ENCODE measurements around the gene FRMD4B. TPM values are rescaled to one million over a fixed set of nuclear protein-coding genes. Genes with fewer than 3 reads are reported as not detected.

FRMD4B gene
- total RNA-seq = 1.1 and 4.0 TPM in 2 replicates

DNA sequence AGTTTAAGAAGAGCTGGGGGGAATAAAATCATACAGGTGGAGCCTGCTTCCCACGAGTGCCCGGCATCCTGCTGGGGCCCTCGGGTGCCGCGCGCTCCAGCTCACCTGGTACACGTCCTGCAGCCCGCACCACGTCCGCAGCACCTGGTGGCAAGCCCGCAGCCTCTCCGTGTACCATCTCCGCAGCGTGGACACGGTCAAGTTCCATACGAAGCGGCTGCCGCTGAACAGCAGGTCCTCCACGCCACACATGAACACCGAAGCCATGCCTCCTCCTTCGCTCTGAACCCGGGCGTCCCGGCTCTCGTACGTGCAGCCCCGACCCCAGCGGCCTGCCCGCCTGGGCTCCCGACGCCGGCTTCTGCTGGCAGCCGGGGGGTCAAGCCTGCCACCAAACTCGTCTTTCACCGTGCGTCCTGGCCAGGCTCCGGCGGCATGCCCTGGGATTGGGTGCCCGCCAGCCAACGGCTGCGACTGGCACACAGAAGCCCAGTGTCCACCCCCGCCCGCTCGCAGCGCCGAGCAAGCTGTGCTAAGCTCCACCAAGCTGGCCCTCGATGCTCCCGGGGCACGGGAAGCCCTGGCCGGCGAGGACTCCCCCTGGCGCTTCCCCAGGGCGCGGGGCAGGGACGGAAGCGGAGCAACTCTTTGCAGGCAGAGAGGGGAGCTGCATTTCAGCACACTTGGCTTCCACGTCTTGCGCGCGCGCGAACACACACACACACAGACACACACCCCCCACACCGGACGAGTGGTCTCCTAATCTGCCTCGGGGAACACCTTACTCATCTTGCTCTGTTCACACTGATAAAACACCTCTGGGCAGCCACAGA lies at the start of gene FRMD4B:
Gene FRMD4B (minus strand): TSS at position 366 of the 833 bp plus-strand sequence. CDS start 99 bp downstream, at position 267.

DNA sequence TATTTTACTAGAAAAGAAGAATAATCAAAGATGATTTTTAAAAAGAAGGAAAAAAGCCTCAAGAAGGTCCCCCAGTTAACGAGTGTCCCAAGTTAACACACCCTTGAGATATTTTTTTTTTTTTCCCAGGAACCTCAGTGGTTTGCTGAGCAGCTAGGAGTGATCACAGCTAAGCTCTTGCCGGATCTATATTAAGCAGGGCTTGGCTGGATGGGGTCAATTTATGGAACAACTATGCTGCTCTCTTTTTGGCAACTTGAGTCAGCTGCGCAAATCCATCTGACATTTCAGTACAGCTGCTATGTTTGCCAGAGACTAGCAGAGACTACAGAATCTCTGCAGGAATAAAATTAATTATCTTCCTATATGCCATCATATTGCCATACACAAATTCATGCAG lies 263.5 kb downstream of the FRMD4B start, which contains the start of gene LMOD3:
Gene LMOD3 (minus strand): TSS at position 193 of the 400 bp plus-strand sequence. CDS start 209 bp downstream, outside the sequence.

